HepG2 (cell line): ENCODE measurements around the gene ZBTB46. TPM values are rescaled to one million over a fixed set of nuclear protein-coding genes. Genes with fewer than 3 reads are reported as not detected.

Experiments used
- FOSL2 ChIP-seq: sonication (generic); formaldehyde crosslinking; IDR thresholded peaks from 2 replicates; pipeline ENCODE4 v1.4.0; 2020; ENCODE audit warnings: missing genetic modification reagents
- HIVEP1 ChIP-seq: sonication (generic); formaldehyde crosslinking; IDR thresholded peaks from 2 replicates; pipeline ENCODE4 v1.4.0; 2020; ENCODE audit warnings: mild to moderate bottlenecking, missing genetic modification reagents
- IKZF1 ChIP-seq: fragments of 450-650 bp; IDR thresholded peaks from 2 replicates; pipeline ENCODE4 v1.7.1; 2016
- NFAT5 ChIP-seq: sonication (generic); formaldehyde crosslinking; IDR thresholded peaks from 2 replicates; pipeline ENCODE4 v1.4.0; 2020; ENCODE audit warnings: missing genetic modification reagents
- PAF1 ChIP-seq: IDR thresholded peaks from 2 replicates; pipeline ENCODE4 v1.6.1; 2016; ENCODE audit warnings: missing genetic modification reagents, missing compliant biosample characterization
- PPARG ChIP-seq: conservative IDR thresholded peaks from 2 replicates; pipeline ENCODE4 v1.6.1; 2016; ENCODE audit warnings: missing biosample characterization, missing genetic modification reagents
- RFXAP ChIP-seq: sonication (generic); formaldehyde crosslinking; IDR thresholded peaks from 2 replicates; pipeline ENCODE4 v1.4.0; 2020; ENCODE audit warnings: missing genetic modification reagents, borderline replicate concordance
- ZNF333 ChIP-seq: sonication (generic); formaldehyde crosslinking; IDR thresholded peaks from 2 replicates; pipeline ENCODE4 v1.4.0; 2020; ENCODE audit warnings: mild to moderate bottlenecking, missing genetic modification reagents, borderline replicate concordance
- ZNF382 ChIP-seq: sonication (generic); formaldehyde crosslinking; IDR thresholded peaks from 2 replicates; pipeline ENCODE4 v1.5.0; 2020; ENCODE audit warnings: missing genetic modification reagents, mild to moderate bottlenecking, borderline replicate concordance
- ZNF431 ChIP-seq: sonication (generic); formaldehyde crosslinking; IDR thresholded peaks from 2 replicates; pipeline ENCODE4 v1.9.0; 2022; ENCODE audit warnings: missing genetic modification reagents, low read depth, mild to moderate bottlenecking, borderline replicate concordance
- ZNF549 ChIP-seq: sonication (generic); formaldehyde crosslinking; IDR thresholded peaks from 2 replicates; pipeline ENCODE4 v1.5.0; 2020; ENCODE audit warnings: missing genetic modification reagents
- ZNF577 ChIP-seq: sonication (generic); formaldehyde crosslinking; IDR thresholded peaks from 2 replicates; pipeline ENCODE4 v1.4.0; 2020; ENCODE audit warnings: mild to moderate bottlenecking, low read depth, missing genetic modification reagents, borderline replicate concordance
- ZNF841 ChIP-seq: sonication (generic); formaldehyde crosslinking; IDR thresholded peaks from 2 replicates; pipeline ENCODE4 v1.8.1; 2023; ENCODE audit warnings: missing genetic modification reagents, borderline replicate concordance
- polyA plus RNA-seq, 8 experiments: library from polyadenylated mRNA; depleted of rRNA in 3 of 8; stranded (reverse) in 7 of 8; unstranded in 1 of 8; fragments of >200 nt; fragmentation: Illumina TruSeq in 4 of 8; extraction: Trizol in 4 of 8; gene quantifications; 2 replicates each; pipeline versions ENCODE4 v1.2.1 to v1.2.3, GENCODE V29; 2011 to 2016; ENCODE audit warnings: low read depth in 4 of 8, missing spikeins in 1 of 8, mixed read lengths in 1 of 8; ENCODE audit not compliant: insufficient read depth in 1 of 8
- total RNA-seq, 5 experiments: library from RNA; depleted of rRNA; stranded (reverse); fragments of >200 nt; fragmentation: Illumina TruSeq; extraction: Trizol; gene quantifications; 2 replicates each; pipeline ENCODE4 v1.2.3, GENCODE V29; 2016; ENCODE audit warnings: low read depth in 1 of 5
- TF ChIP-seq, protein P1 (sequence below): sonication (generic); formaldehyde crosslinking; IDR thresholded peaks from 2 replicates; pipeline ENCODE4 v1.5.1; 2020; ENCODE audit warnings: mild to moderate bottlenecking, missing genetic modification reagents, borderline replicate concordance
- TF ChIP-seq, protein P2 (sequence below): sonication (generic); formaldehyde crosslinking; IDR thresholded peaks from 2 replicates; pipeline ENCODE4 v1.5.0; 2020; ENCODE audit warnings: missing genetic modification reagents
- TF ChIP-seq, protein P3 (sequence below): IDR thresholded peaks from 2 replicates; pipeline ENCODE4 v1.6.1; 2016; ENCODE audit warnings: low read depth, control low read depth
- TF ChIP-seq, protein P4 (sequence below): sonication (generic); formaldehyde crosslinking; IDR thresholded peaks from 2 replicates; pipeline ENCODE4 v1.4.0; 2020; ENCODE audit warnings: mild to moderate bottlenecking, missing genetic modification reagents
- TF ChIP-seq, protein P5 (sequence below): IDR thresholded peaks from 2 replicates; pipeline ENCODE4 v1.6.1; 2016; ENCODE audit warnings: low read depth, borderline replicate concordance

ZBTB46 gene
- total and polyA plus RNA-seq, 2 of the 13 experiments (the other 11 are each of a cell fraction or from before 2014, with no cell fraction given) = 1.6 to 13.5 TPM

- peak; percentile 72; the same call in 1 of the 2 replicates for TF ChIP-seq ZNF841 (CRISPR knock-in tag)
- TF ChIP-seq, protein P1, sequence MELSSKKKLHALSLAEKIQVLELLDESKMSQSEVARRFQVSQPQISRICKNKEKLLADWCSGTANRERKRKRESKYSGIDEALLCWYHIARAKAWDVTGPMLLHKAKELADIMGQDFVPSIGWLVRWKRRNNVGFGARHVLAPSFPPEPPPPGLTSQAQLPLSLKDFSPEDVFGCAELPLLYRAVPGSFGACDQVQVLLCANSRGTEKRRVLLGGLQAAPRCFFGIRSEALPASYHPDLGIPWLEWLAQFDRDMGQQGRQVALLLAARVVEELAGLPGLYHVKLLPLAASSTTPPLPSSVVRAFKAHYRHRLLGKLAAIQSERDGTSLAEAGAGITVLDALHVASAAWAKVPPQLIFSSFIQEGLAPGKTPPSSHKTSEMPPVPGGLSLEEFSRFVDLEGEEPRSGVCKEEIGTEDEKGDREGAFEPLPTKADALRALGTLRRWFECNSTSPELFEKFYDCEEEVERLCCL = no peak
- TF ChIP-seq, protein P2, sequence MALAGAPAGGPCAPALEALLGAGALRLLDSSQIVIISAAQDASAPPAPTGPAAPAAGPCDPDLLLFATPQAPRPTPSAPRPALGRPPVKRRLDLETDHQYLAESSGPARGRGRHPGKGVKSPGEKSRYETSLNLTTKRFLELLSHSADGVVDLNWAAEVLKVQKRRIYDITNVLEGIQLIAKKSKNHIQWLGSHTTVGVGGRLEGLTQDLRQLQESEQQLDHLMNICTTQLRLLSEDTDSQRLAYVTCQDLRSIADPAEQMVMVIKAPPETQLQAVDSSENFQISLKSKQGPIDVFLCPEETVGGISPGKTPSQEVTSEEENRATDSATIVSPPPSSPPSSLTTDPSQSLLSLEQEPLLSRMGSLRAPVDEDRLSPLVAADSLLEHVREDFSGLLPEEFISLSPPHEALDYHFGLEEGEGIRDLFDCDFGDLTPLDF = peak; percentile 94
- TF ChIP-seq ZNF549 = 0 out of 2 replicates have a peak, but pooled peaks have one; percentile 80
- TF ChIP-seq ZNF382 (CRISPR knock-in tag) = no peak
- peak; percentile 85 for TF ChIP-seq PPARG (CRISPR knock-in tag)
- peak; percentile 62 for TF ChIP-seq FOSL2 (CRISPR knock-in tag)
- peak; percentile 61; the same call in 1 of the 2 replicates for TF ChIP-seq ZNF333 (CRISPR knock-in tag)
- TF ChIP-seq, protein P3, sequence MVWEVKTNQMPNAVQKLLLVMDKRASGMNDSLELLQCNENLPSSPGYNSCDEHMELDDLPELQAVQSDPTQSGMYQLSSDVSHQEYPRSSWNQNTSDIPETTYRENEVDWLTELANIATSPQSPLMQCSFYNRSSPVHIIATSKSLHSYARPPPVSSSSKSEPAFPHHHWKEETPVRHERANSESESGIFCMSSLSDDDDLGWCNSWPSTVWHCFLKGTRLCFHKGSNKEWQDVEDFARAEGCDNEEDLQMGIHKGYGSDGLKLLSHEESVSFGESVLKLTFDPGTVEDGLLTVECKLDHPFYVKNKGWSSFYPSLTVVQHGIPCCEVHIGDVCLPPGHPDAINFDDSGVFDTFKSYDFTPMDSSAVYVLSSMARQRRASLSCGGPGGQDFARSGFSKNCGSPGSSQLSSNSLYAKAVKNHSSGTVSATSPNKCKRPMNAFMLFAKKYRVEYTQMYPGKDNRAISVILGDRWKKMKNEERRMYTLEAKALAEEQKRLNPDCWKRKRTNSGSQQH (CRISPR knock-in tag) = peak; percentile 98
- TF ChIP-seq NFAT5 (CRISPR knock-in tag) = peak; percentile 94; the same call in 1 of the 2 replicates
- TF ChIP-seq, protein P4, sequence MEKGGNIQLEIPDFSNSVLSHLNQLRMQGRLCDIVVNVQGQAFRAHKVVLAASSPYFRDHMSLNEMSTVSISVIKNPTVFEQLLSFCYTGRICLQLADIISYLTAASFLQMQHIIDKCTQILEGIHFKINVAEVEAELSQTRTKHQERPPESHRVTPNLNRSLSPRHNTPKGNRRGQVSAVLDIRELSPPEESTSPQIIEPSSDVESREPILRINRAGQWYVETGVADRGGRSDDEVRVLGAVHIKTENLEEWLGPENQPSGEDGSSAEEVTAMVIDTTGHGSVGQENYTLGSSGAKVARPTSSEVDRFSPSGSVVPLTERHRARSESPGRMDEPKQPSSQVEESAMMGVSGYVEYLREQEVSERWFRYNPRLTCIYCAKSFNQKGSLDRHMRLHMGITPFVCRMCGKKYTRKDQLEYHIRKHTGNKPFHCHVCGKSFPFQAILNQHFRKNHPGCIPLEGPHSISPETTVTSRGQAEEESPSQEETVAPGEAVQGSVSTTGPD (CRISPR knock-in tag) = no peak
- no peak; the same call in 1 of the 2 replicates for TF ChIP-seq HIVEP1 (CRISPR knock-in tag)
- 0 out of 2 replicates have a peak, but pooled peaks have one; percentile 77 for TF ChIP-seq RFXAP (CRISPR knock-in tag)
- TF ChIP-seq ZNF577 (CRISPR knock-in tag) = no peak
- no peak for TF ChIP-seq IKZF1
- TF ChIP-seq PAF1 (CRISPR knock-in tag) = no peak
- TF ChIP-seq ZNF431 (CRISPR knock-in tag) = peak; percentile 94
- TF ChIP-seq, protein P5, sequence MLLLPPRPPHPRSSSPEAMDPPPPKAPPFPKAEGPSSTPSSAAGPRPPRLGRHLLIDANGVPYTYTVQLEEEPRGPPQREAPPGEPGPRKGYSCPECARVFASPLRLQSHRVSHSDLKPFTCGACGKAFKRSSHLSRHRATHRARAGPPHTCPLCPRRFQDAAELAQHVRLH = peak; percentile 73; the same call in 1 of the 2 replicates
Measured at GRCh38 chr20:63707558-63708300, 123.3 kb downstream of the ZBTB46 start, which contains the start of the genes ARFRP1 and ZGPAT (continued).
